Esophagus muscularis mucosa (tissue), 4 donors: ENCODE measurements around the gene EPHB1. TPM values are rescaled to one million over a fixed set of nuclear protein-coding genes. Genes with fewer than 3 reads are reported as not detected.
A peak's percentile ranks its signal among the peaks of the same experiment; 100 is the strongest.
"Not testable (repeated sequence)": the region's sequence is repeated elsewhere in the genome, so short reads cannot be mapped to it uniquely, and the experiment has no call there.

Source experiments
- DNase-seq: peaks from one replicate; pipeline ENCODE4 v3.0.0-alpha.2; 2017; ENCODE audit errors: extremely low spot score
- H3K27ac ChIP-seq, 4 donors: fragments of 200-600 bp; sonication (generic); replicated peaks in 1 of 4; 1 replicate in 3 of 4; 2 replicates in 1 of 4; pipeline ENCODE4 v1.5.1; 2016 to 2019; ENCODE audit warnings: mild to moderate bottlenecking in 1 of 4
- H3K27me3 ChIP-seq, 4 donors: fragments of 200-600 bp; sonication (generic); one replicate each; pipeline versions ENCODE4 v1.5.1 to v1.6.0; 2016 to 2019
- H3K36me3 ChIP-seq, 4 donors: fragments of 200-600 bp; sonication (generic); one replicate each; pipeline ENCODE4 v1.5.1; 2016 to 2019
- H3K4me1 ChIP-seq, 4 donors: fragments of 200-600 bp; sonication (generic); one replicate each; pipeline ENCODE4 v1.5.1; 2016 to 2019
- H3K4me3 ChIP-seq, 4 donors: fragments of 200-600 bp; sonication (generic); 1 replicate in 2 of 4; 2 replicates in 2 of 4; pipeline ENCODE4 v1.5.1; 2016 to 2019; ENCODE audit warnings: mild to moderate bottlenecking in 4 of 4, moderate library complexity in 1 of 4
- H3K9me3 ChIP-seq, 4 donors: fragments of 200-600 bp; sonication (generic); 1 replicate in 3 of 4; 2 replicates in 1 of 4; pipeline ENCODE4 v1.5.1; 2016 to 2019
- CTCF ChIP-seq, 3 experiments: fragments of 200-600 bp in 2 of 3; fragments of 450-650 bp in 1 of 3; sonication (generic) in 2 of 3; IDR thresholded peaks; one replicate each; pipeline ENCODE4 v1.5.1; 2017 to 2019; ENCODE audit warnings: antibody characterized with exemption in 3 of 3, mild to moderate bottlenecking in 2 of 3, moderate library complexity in 1 of 3
- EP300 ChIP-seq: sonication (generic); formaldehyde crosslinking; IDR thresholded peaks from one replicate; pipeline ENCODE4 v1.6.1; 2017; ENCODE audit warnings: antibody characterized with exemption
- POLR2A ChIP-seq: fragments of 450-650 bp; IDR thresholded peaks from one replicate; pipeline ENCODE4 v1.6.1; 2017; ENCODE audit warnings: antibody characterized with exemption, moderate library complexity, mild to moderate bottlenecking, low read depth
- POLR2AphosphoS5 ChIP-seq, 2 donors: sonication (generic); formaldehyde crosslinking; IDR thresholded peaks; one replicate each; pipeline ENCODE4 v1.6.1; 2017; ENCODE audit warnings: antibody characterized with exemption in 2 of 2
- WGBS: methylation state at CpG from one replicate; pipeline ENCODE4 v1.1.5; 2018; 5-methylcytosine and 5-hydroxymethylcytosine counted together
- intact Hi-C: fragments of 100-400 bp; cut with DNase I; formaldehyde crosslinking; loops from one replicate; pipeline ENCODE4 v1.15.1; 2023
- total RNA-seq, 4 donors: library from RNA; depleted of rRNA; stranded (reverse); fragments of >200 nt; gene quantifications; one replicate each; pipeline versions ENCODE4 v1.1.0 to v1.2.1, GENCODE V29; 2016

The EPHB1 gene
- total RNA-seq, 4 donors from 2014 or later, result under 0.01 to 6.1 (median 2.8) TPM

GRCh38 chr3:135056084-135056730 lies 261.1 kb downstream of the EPHB1 start:
- H3K27me3 ChIP-seq, result no peaks in the 10 kb centered on the region
- no peaks in the 10 kb centered on the region for H3K9me3 ChIP-seq
- peak; percentile 91 for DNase-seq
- no peak overlapping the region for H3K27ac ChIP-seq
- TF ChIP-seq CTCF (IDR thresholded peaks at IDR 0.05) (no peak), POLR2AphosphoS5 (IDR thresholded peaks at IDR 0.05) (no peak), POLR2A (no peak), EP300 (no peak)
- no peaks in the 10 kb centered on the region for H3K36me3 ChIP-seq
- H3K4me1 ChIP-seq, result no peaks in the 10 kb centered on the region
- intact Hi-C loops, result no loop called here
- 73% methylated on average over 7 of the region's 7 CpGs for WGBS
- no peak overlapping the region for H3K4me3 ChIP-seq

- intact Hi-C loops, result no loop called here
- peak; percentile 90 for DNase-seq
- TF ChIP-seq POLR2AphosphoS5 (IDR thresholded peaks at IDR 0.05) (no peak), EP300 (no peak), POLR2A (no peak), CTCF (IDR thresholded peaks at IDR 0.05) (no peak)
- no peak overlapping the region for H3K27ac ChIP-seq
- no peaks in the 10 kb centered on the region for H3K27me3 ChIP-seq
- H3K4me3 ChIP-seq, result no peak overlapping the region
- WGBS, result 79% methylated on average over 5 of the region's 6 CpGs
- no peaks in the 10 kb centered on the region for H3K36me3 ChIP-seq
- no peaks in the 10 kb centered on the region for H3K4me1 ChIP-seq
- no peaks in the 10 kb centered on the region for H3K9me3 ChIP-seq
Observed at GRCh38 chr3:135056733-135057310, 261.8 kb downstream of the EPHB1 start.

- Histone ChIP-seq H3K4me1 (no peaks in the 10 kb centered on the region), H3K27me3 (no peaks in the 10 kb centered on the region), H3K27ac (no peak overlapping the region), H3K4me3 (no peak overlapping the region), H3K9me3 (peaks cover 0 to 5% (median under 1%) of the 10 kb centered on the region in 4 donors), H3K36me3 (no peaks in the 10 kb centered on the region)
- intact Hi-C loops, result no loop called here
- TF ChIP-seq POLR2AphosphoS5 (IDR thresholded peaks at IDR 0.05) (no peak), EP300 (no peak), POLR2A (no peak), CTCF (IDR thresholded peaks at IDR 0.05) (no peak)
- no peak for DNase-seq
- 86% methylated on average over 5 of the region's 5 CpGs for WGBS
Observed at GRCh38 chr3:135057996-135058395, 262.9 kb downstream of the EPHB1 start.

- Histone ChIP-seq H3K9me3 (peaks cover 0 to 9% (median 4%) of the 10 kb centered on the region in 4 donors), H3K4me3 (no peak overlapping the region), H3K27ac (no peak overlapping the region), H3K4me1 (no peaks in the 10 kb centered on the region), H3K36me3 (no peaks in the 10 kb centered on the region), H3K27me3 (no peaks in the 10 kb centered on the region)
- DNase-seq, result peak; percentile 81
- intact Hi-C loops, result no loop called here
- TF ChIP-seq POLR2A (no peak), CTCF (IDR thresholded peaks at IDR 0.05) (no peak), EP300 (no peak), POLR2AphosphoS5 (IDR thresholded peaks at IDR 0.05) (no peak)
- WGBS, result 88% methylated on average over 6 of the region's 6 CpGs
Observed at GRCh38 chr3:135059580-135059979, 264.5 kb downstream of the EPHB1 start.

- H3K36me3 ChIP-seq, intact Hi-C loops, H3K27ac ChIP-seq, DNase-seq, H3K4me3 ChIP-seq, H3K4me1 ChIP-seq, H3K27me3 ChIP-seq, H3K9me3 ChIP-seq: not testable (repeated sequence)
- WGBS, result 60% methylated on average over 2 of the region's 5 CpGs
Observed at GRCh38 chr3:135066844-135067727, 272.0 kb downstream of the EPHB1 start.
